HK-2 (cell line): ENCODE measurements around the gene AXL.
A peak's percentile ranks its signal among the peaks of the same experiment; 100 is the strongest.
"Not testable (repeated sequence)": the region's sequence is repeated elsewhere in the genome, so short reads cannot be mapped to it uniquely, and the experiment has no call there.

Source experiments
- DNase-seq: peaks from one replicate; pipeline ENCODE4 v3.0.0-alpha.2; 2018; ENCODE audit not compliant: unreplicated experiment

Gene AXL

GRCh38 chr19:41276231-41276630, 57.2 kb downstream of the AXL start:
- no peak for DNase-seq

GRCh38 chr19:41278478-41278877, 59.5 kb downstream of the AXL start:
- no peak for DNase-seq

GRCh38 chr19:41288673-41289530, 69.9 kb downstream of the AXL start:
- no peak for DNase-seq

GRCh38 chr19:41289814-41290213, 70.8 kb downstream of the AXL start:
- DNase-seq: not testable (repeated sequence)

GRCh38 chr19:41294393-41294792, 75.4 kb downstream of the AXL start:
- DNase-seq: no peak

- DNase-seq: no peak
These were observed 76.5 kb downstream of the AXL start for GRCh38 chr19:41295499-41295898.

GRCh38 chr19:41296433-41296871, 77.4 kb downstream of the AXL start:
- no peak for DNase-seq

- DNase-seq: no peak
These were observed 78.8 kb downstream of the AXL start for GRCh38 chr19:41297628-41298347.

GRCh38 chr19:41298348-41298964, 79.4 kb downstream of the AXL start:
- DNase-seq: peak; percentile 65

- no peak for DNase-seq
These were observed 80.2 kb downstream of the AXL start for GRCh38 chr19:41299046-41299754.

GRCh38 chr19:41299755-41300089, 80.7 kb downstream of the AXL start:
- DNase-seq: peak; percentile 49

GRCh38 chr19:41300555-41300954, 81.5 kb downstream of the AXL start:
- no peak for DNase-seq

- no peak for DNase-seq
These were observed 83.8 kb downstream of the AXL start for GRCh38 chr19:41302624-41303351.

- no peak for DNase-seq
These were observed 84.9 kb downstream of the AXL start for GRCh38 chr19:41303954-41304353.

- DNase-seq: no peak
These were observed 85.9 kb downstream of the AXL start for GRCh38 chr19:41304706-41305483.

- DNase-seq: no peak
These were observed 87.1 kb downstream of the AXL start for GRCh38 chr19:41305927-41306793.

GRCh38 chr19:41307090-41307875, 88.3 kb downstream of the AXL start:
- DNase-seq: no peak

- no peak for DNase-seq
These were observed 89.0 kb downstream of the AXL start for GRCh38 chr19:41307954-41308449.
